Retinal pigment epithelial cell (primary cell): ENCODE results near the gene GABARAPL2.

Source experiments
- DNase-seq: peaks from one replicate; pipeline ENCODE4 v3.0.0-alpha.2; 2010; ENCODE audit warnings: low read depth
- H3K4me3 ChIP-seq: 2 replicates; pipeline ENCODE4 v1.5.1; 2011; ENCODE audit warnings: mild to moderate bottlenecking, low read length, control low read depth, moderate library complexity
- CTCF ChIP-seq: conservative IDR thresholded peaks from 2 replicates; pipeline ENCODE4 v1.5.1; 2011; ENCODE audit warnings: low read depth, low read length, control low read depth, inconsistent platforms

The GABARAPL2 gene

GRCh38 chr16:75616521-75617010 lies 50.4 kb downstream of the GABARAPL2 start:
- H3K4me3 ChIP-seq, result no peak overlapping the region
- DNase-seq, result no peak

DNA sequence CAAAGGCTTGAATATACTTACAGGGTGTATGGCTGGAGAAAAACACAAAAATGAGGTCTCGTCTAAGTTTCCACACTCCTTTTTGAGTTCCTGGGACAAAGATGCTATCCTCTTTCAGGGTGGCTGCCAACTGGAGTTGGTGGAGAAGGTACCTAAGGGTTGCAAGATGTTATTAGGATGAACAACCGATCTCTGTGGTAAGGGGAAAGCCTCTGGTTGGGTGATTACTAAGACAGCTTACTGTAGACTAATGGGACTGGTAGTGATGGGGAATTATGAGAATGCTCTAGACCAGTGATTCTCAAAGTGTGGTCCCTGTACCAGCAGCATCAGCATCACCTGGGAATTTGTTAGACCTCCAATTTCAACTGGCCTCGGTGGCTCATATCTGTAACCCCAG lies 50.9 kb downstream of the GABARAPL2 start:
- no peak overlapping the region for H3K4me3 ChIP-seq
- DNase-seq, result no peak
- TF ChIP-seq CTCF, result no peak

More at GRCh38 chr16:75616521-75617010, 50.4 kb downstream of the GABARAPL2 start:
- no peak for TF ChIP-seq CTCF

GRCh38 chr16:75618780-75619179 lies 52.6 kb downstream of the GABARAPL2 start:
- no peak overlapping the region for H3K4me3 ChIP-seq
- no peak for TF ChIP-seq CTCF
- DNase-seq, result no peak

DNA sequence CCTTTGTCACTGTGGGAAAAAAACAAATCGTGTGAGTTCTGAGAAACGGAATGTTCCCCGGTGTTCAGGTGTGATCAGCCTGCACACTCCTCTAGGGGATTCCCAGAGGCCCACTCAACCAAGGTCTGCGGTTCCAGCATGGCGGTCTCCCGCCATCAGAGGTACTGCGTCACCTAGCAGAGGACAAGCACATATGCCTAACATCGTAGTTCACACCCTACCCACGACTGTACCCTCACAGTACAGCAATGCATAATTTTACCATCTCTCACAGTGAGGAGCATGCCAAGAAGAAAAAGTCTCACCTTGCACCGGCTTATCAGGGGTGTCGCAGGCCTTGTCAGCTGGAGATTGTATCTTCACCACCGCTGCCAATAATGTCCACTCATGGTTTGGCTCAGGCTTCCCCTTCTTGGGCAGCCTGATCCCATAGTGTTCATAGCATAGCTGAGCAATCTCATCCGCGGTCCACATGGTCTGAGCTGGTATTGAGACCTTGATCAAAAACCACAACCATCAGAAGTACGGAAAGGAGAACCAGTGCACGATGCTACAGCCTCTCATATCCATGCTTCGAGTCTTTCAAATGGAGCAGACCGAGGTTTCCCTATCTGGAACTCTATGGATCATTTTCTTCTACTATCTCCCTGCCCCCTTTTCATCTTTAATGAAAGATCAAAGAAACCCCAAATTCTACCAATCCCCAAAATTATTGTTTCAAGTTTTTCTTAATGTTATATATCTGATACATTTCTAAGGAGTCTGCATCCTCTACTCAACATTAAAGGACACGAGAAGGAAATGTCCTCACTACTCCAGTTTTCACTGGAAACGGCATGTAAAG lies 54.4 kb downstream of the GABARAPL2 start:
- TF ChIP-seq CTCF, result no peak
- H3K4me3 ChIP-seq, result no peak overlapping the region
- DNase-seq, result no peak

DNA sequence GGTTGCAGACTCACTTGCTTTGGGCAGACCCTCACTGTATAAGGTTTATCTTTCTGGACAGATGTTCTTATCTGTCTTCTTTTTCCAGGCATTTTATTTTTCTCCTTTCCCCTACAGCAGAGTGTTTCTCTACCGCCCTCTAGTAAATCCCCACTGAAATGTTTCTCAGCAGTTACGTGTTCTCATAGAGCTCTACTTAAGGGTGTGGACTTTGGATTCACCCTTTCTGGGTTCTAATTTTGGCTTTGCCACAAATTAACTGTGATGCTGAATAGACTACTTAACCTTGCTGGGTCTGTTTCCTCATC lies 54.9 kb downstream of the GABARAPL2 start:
- DNase-seq, result peak; percentile 6
- TF ChIP-seq CTCF, result peak; percentile 74
- no peak overlapping the region for H3K4me3 ChIP-seq

DNA sequence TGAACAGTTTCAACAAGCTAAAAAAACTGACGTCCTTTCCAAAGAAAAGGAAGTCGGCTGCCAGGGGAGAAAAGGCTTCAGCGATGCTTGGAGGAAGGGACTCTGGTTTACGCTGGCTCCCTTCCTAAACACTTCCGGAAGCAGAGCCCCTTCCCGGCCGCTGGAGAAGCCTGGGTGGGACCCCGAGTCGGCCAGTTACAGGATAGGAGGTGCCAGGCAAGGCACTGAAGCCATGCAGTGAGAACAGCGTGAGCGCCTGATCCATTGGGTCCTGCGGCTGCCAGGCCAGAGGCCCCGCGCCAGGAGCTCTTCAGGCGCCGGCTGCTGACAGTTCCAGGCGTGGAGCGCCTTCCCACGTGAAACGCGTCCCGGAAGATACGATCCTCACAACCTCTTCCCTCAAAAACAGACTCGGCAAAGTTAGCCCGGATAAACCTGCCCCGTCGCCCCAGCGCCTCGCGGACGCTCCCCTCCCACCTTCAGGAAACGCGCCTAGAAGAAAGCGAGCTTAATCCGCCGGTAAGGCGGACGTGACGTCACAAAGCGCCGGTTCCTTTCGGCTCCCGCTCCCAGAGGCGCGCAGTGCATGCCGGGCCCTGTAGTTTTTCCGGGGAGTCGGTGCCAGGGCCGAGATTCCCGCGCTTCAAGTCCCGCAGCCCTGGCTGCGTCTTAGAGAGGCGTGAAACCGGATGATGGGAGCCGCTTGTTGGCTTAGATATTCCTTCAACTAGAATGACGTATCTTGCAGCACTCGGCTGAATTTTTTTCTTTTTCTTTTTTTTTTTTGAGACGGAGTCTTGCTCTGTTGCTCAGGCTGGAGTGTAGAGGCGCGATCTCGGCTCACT lies 56.8 kb downstream of the GABARAPL2 start, which contains the start of gene ADAT1:
Gene ADAT1 (minus strand): TSS at position 521 of the 845 bp plus-strand sequence. CDS start 2,482 bp downstream, outside the sequence.
- peak within 1 kb of the TSS; percentile 85 for H3K4me3 ChIP-seq
- no peak for TF ChIP-seq CTCF
- peak; percentile 93 for DNase-seq
